Body of pancreas (tissue), 4 donors: ENCODE measurements around the gene TMX2. TPM values are rescaled to one million over a fixed set of nuclear protein-coding genes. Genes with fewer than 3 reads are reported as not detected.

Experiments
- ATAC-seq: fragments of 150-250 bp; one replicate; pipeline ENCODE4 v1.9.1; 2016
- DNase-seq, 4 donors: peaks; one replicate each; pipeline ENCODE4 v3.0.0-alpha.2; 2019
- H3K27ac ChIP-seq, 4 donors: fragments of 200-600 bp; sonication (generic); 1 replicate in 3 of 4; 2 replicates in 1 of 4; pipeline versions ENCODE4 v1.5.1 to v1.6.1; 2016 to 2019; ENCODE audit warnings: mild to moderate bottlenecking in 1 of 4, mixed read lengths in 1 of 4, moderate library complexity in 1 of 4
- H3K27me3 ChIP-seq, 2 donors: fragments of 200-600 bp; sonication (generic); one replicate each; pipeline ENCODE4 v1.6.0; 2016; ENCODE audit warnings: mild to moderate bottlenecking in 1 of 2
- H3K36me3 ChIP-seq, 2 donors: fragments of 200-600 bp; sonication (generic); replicated peaks in 1 of 2; 2 replicates each; pipeline ENCODE4 v1.5.1; 2016; ENCODE audit warnings: low read depth in 2 of 2; ENCODE audit not compliant: insufficient read depth in 1 of 2
- H3K4me1 ChIP-seq: fragments of 200-600 bp; sonication (generic); one replicate; pipeline ENCODE4 v1.6.0; 2016
- H3K4me3 ChIP-seq, 2 donors: fragments of 200-600 bp; sonication (generic); 1 replicate in 1 of 2; 2 replicates in 1 of 2; pipeline ENCODE4 v1.5.1; 2016 to 2019
- H3K9me3 ChIP-seq, 3 donors: fragments of 200-600 bp; sonication (generic); 1 replicate in 2 of 3; 2 replicates in 1 of 3; pipeline ENCODE4 v1.5.1; 2016
- POLR2A ChIP-seq, 3 donors: fragments of 450-650 bp; IDR thresholded peaks; one replicate each; pipeline ENCODE4 v1.6.1; 2016; ENCODE audit warnings: antibody characterized with exemption in 3 of 3, mild to moderate bottlenecking in 2 of 3
- WGBS, 2 donors: methylation state at CpG; one replicate each; pipeline ENCODE4 v1.1.5; 2017; 5-methylcytosine and 5-hydroxymethylcytosine counted together
- intact Hi-C: fragments of 100-400 bp; cut with DNase I; formaldehyde crosslinking; loops from one replicate; pipeline ENCODE4 v1.15.1; 2023
- total RNA-seq, 2 donors: library from RNA; depleted of rRNA; stranded (reverse); fragments of >200 nt; gene quantifications; one replicate each; pipeline ENCODE4 v1.1.0, GENCODE V29; 2016
- TF ChIP-seq, protein P1 (sequence below), 7 experiments: fragments of 450-650 bp in 4 of 7; fragments of 200-600 bp in 3 of 7; sonication (generic) in 3 of 7; IDR thresholded peaks; one replicate each; pipeline ENCODE4 v1.5.1; 2016 to 2019; ENCODE audit warnings: antibody characterized with exemption in 7 of 7

The TMX2 gene
- total RNA-seq, 2 donors from 2014 or later, result 32.9 to 46.8 TPM

DNA sequence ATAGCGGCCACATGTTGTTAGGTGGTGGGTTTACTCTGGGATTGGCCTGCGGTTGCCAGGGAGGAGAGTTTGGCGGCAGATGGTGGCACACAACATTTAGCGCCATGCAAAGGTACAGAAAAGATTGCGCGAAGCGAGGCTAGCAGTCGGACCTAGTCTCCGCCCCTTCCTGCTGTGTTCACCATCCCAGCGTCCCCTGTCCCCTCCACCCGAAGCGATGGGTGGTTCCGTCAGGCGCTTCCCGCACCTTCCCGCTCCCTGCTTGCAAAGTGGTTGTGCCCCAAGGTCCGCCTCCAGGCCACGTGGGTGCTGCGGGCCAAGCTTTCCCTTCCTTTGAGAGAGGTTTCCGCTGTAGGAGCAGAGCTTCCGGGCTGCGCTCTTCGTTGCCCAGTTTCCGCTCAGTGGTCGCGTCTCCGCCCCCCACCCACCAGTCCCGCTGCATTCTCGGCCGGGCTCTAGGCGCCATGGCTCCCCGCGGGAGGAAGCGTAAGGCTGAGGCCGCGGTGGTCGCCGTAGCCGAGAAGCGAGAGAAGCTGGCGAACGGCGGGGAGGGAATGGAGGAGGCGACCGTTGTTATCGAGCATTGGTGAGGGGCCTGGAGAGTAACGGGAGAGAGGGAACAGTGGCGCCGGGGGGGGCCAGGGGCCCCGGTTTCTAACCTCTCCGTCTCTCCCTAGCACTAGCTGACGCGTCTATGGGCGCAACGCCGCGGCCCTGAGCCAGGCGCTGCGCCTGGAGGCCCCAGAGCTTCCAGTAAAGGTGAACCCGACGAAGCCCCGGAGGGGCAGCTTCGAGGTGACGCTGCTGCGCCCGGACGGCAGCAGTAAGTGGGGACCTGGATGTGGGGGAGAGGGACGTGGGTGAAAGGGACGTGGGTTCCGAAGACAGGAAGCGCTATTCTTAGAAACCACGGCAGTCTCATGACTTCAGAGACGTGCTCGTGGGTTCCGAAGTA is 29.0 kb downstream of the TMX2 start, which contains the start of gene SELENOH:
SELENOH (plus strand) TSS at position 360 of the 955 bp plus-strand sequence; CDS start at position 465, 105 bp downstream.
- H3K4me3 ChIP-seq, result peak within 1 kb of the TSS; percentile 81 to 91
- DNase-seq, result peak; percentile 96 to 98 (median 96)
- no peaks in the 10 kb centered on the region for H3K27me3 ChIP-seq
- intact Hi-C loops, result no loop called here
- H3K36me3 ChIP-seq, result no peaks in the 10 kb centered on the region
- H3K9me3 ChIP-seq, result no peaks in the 10 kb centered on the region
- 1 to 2% methylated on average over 34 to 75 of the region's 75 CpGs for WGBS, 2 donors
- peak; percentile 100 for ATAC-seq
- TF ChIP-seq POLR2A (IDR thresholded peaks at IDR 0.05), result peak; percentile 78 to 94 (median 94)
- TF ChIP-seq, protein P1, sequence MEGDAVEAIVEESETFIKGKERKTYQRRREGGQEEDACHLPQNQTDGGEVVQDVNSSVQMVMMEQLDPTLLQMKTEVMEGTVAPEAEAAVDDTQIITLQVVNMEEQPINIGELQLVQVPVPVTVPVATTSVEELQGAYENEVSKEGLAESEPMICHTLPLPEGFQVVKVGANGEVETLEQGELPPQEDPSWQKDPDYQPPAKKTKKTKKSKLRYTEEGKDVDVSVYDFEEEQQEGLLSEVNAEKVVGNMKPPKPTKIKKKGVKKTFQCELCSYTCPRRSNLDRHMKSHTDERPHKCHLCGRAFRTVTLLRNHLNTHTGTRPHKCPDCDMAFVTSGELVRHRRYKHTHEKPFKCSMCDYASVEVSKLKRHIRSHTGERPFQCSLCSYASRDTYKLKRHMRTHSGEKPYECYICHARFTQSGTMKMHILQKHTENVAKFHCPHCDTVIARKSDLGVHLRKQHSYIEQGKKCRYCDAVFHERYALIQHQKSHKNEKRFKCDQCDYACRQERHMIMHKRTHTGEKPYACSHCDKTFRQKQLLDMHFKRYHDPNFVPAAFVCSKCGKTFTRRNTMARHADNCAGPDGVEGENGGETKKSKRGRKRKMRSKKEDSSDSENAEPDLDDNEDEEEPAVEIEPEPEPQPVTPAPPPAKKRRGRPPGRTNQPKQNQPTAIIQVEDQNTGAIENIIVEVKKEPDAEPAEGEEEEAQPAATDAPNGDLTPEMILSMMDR (IDR thresholded peaks at IDR 0.05), result peak in 1 of 7 experiments; percentile 18
- H3K4me1 ChIP-seq, result peaks cover 16% of the 10 kb centered on the region
- H3K27ac ChIP-seq, result peak within 1 kb of the TSS; percentile 66 to 94 (median 76)

DNA sequence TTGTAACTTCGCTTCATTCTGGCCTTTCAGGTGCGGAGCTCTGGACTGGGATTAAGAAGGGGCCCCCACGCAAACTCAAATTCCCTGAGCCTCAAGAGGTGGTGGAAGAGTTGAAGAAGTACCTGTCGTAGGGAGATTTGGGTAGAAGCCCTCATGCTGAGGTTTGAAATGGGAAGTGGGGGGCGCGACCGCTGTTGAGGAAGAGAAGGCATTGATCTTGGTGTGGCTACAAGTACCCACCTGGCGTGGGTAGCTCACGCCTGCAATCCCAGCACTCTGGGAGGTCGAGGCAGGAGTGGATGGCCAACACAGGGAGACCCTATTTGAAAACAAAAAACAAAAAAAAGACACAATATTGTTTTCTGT is 29.7 kb downstream of the TMX2 start:
- Histone ChIP-seq H3K4me1 (peaks cover 16% of the 10 kb centered on the region), H3K9me3 (no peaks in the 10 kb centered on the region), H3K27me3 (no peaks in the 10 kb centered on the region), H3K27ac (peak overlapping the region in 3 of 4 donors; percentile 67 to 94 (median 86)), H3K36me3 (no peaks in the 10 kb centered on the region), H3K4me3 (peak overlapping the region; percentile 81 to 91)
- DNase-seq (no peak), ATAC-seq (no peak)
- 3 to 5% methylated on average over 10 of the region's 10 CpGs for WGBS, 2 donors
- no peak for TF ChIP-seq POLR2A (IDR thresholded peaks at IDR 0.05)
- TF ChIP-seq, protein P1 (IDR thresholded peaks at IDR 0.05), result no peak
- intact Hi-C loops, result no loop called here

DNA sequence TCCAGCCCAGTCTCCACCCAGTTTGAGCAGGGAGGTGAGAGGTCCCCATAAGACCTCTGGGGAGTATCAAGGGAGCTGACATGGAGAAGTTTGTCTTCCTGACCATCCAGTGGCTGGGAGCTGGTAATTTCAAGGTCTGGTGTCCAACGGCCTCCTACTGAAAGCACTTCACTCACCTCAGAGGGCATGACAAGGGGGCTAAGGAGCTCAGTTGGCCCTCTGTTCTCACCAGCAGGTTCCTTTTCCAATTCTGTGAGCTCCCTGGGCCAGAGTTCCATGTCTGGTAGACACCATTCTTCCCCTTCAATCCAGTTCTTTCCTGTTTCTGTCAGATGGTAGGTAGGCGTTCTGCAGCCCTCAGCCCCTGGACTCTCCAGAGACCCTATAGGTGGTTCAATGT is 32.0 kb downstream of the TMX2 start:
- Histone ChIP-seq H3K27me3 (no peaks in the 10 kb centered on the region), H3K9me3 (no peaks in the 10 kb centered on the region), H3K27ac (no peak overlapping the region), H3K36me3 (no peaks in the 10 kb centered on the region), H3K4me3 (no peak overlapping the region), H3K4me1 (peaks cover 16% of the 10 kb centered on the region)
- ATAC-seq (no peak), DNase-seq (no peak)
- WGBS, 2 donors, result 74 to 86% methylated on average over 2 of the region's 2 CpGs
- intact Hi-C loops, result no loop called here
- TF ChIP-seq, protein P1 (IDR thresholded peaks at IDR 0.05), result no peak
- no peak for TF ChIP-seq POLR2A (IDR thresholded peaks at IDR 0.05)

- ATAC-seq (no peak), DNase-seq (no peak)
- TF ChIP-seq, protein P1 (IDR thresholded peaks at IDR 0.05), result no peak
- no peak for TF ChIP-seq POLR2A (IDR thresholded peaks at IDR 0.05)
- 82 to 88% methylated on average over 5 of the region's 5 CpGs for WGBS, 2 donors
- Histone ChIP-seq H3K27ac (no peak overlapping the region), H3K4me1 (peaks cover 16% of the 10 kb centered on the region), H3K4me3 (no peak overlapping the region), H3K9me3 (no peaks in the 10 kb centered on the region), H3K27me3 (no peaks in the 10 kb centered on the region), H3K36me3 (no peaks in the 10 kb centered on the region)
- intact Hi-C loops, result no loop called here
Observed at GRCh38 chr11:57745206-57745605, 32.8 kb downstream of the TMX2 start.
